AG20443 (cell line): ENCODE measurements around the gene TMC4.
"Not testable (repeated sequence)": the region's sequence is repeated elsewhere in the genome, so short reads cannot be mapped to it uniquely, and the experiment has no call there.

ENCODE experiments used
- DNase-seq: peaks from one replicate; pipeline ENCODE4 v3.0.0; 2012; ENCODE audit warnings: low spot score, mixed read lengths

TMC4 gene

GRCh38 chr19:54203151-54203611 is 30.2 kb upstream of the TMC4 start:
- no peak for DNase-seq

GRCh38 chr19:54201980-54202379 is 29.0 kb upstream of the TMC4 start:
- no peak for DNase-seq

DNA sequence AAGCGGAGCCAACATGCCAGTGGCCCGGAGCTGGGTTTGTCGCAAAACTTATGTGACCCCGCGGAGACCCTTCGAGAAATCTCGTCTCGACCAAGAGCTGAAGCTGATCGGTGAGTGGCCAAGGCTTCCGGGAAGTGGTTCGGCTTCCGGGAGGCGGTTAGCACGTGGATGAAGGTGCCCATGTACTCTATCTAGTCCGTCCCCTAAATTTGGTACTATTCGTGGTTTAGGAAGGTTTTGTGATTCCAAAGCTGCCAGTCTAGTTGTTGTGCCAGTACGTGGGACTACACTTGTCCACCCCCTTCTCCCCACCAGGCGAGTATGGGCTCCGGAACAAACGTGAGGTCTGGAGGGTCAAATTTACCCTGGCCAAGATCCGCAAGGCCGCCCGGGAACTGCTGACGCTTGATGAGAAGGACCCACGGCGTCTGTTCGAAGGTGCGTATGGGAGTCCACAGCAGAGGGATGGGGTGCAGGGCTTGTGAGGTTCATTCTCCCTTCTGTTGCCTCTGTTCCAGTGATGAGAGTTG is 28.3 kb upstream of the TMC4 start:
- no peak for DNase-seq

DNA sequence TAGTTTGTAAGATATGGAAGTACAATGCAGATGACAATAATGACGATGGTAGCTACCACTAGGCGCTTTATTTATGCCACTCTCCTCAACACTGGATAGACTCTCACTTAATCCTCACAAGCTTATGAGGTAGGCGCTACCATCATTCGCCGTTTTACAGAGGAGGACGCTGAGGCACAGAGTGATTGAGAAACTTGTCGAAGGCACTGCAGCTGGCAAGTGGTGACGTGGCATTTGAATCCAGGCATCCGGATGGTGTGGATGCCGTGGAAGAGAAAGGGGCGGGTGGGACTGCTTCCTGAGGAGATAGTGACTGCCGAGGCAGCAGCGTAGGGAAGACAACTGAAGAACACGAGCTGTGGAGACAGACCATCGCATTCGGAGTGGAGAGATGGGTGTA is 26.4 kb upstream of the TMC4 start:
- no peak for DNase-seq

DNA sequence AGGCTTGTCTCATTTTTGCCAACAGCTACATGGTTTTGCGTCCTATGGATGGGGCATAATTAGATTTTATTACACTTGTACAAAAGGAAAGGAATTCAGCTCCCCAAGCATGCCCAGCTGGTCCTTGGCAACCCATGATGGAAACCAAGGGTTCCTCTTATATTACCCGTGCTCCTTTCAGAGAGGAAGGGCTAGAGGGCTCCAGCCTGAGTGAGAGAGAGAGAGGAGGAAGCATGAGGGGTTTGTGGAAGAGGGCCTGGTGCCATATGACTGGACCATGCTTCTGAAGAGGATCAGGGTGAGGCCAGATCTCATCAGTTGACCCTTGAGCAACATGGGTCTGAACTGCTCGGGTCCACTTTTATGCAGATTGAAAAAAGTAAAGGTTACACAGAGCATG is 24.2 kb upstream of the TMC4 start:
- DNase-seq: no peak

DNA sequence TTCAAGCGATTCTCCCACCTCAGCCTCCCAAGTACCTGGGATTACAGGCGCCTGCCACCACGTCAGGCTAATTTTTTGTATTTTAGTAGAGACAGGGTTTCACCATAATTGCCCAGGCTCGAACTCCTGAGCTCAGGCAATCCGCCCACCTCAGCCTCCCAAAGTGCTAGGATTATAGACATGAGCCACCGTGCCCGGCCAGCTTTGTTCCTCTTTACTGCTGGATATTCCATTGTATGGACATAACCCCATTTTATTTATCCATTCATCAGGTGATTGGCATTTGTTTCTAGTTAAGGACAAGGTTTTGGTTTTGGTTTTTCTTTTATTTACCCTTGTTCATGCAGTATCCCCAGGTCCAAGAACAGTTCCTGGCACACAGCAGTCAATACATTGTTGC is 23.6 kb upstream of the TMC4 start:
- DNase-seq: no peak

DNA sequence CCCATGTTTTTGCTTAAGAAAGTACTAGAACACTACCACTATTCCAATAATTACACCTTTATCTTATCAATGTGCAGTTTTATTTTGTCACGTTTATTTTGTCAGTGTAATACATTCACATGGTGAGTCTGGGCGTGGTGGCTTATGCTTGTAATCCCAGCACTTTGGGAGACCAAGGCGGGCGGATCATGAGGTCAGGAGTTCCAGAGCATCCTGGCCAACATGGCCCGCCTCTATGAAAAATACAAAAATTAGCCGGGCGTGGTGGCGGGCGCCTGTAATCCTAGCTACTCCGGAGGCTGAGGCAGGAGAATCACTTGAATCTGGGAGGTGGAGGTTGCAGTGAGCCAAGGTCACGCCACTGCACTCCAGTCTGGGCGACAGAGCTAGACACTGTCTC is 21.5 kb upstream of the TMC4 start:
- not testable (repeated sequence) for DNase-seq

DNA sequence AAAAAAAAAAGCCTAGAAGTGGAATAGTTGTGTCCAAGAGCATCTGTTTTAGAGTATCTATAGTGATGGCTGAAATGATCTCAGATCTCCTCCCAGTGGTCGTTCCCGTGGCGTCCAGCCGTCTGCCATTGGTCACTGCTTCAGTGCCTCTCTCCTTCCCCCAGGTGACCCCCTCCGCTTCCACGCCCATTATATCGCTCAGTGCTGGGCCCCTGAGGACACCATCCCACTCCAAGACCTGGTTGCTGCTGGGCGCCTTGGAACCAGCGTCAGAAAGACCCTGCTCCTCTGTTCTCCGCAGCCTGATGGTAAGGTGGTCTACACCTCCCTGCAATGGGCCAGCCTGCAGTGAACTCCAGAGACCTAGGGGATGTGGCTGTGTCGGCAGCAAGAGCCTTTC is 20.1 kb upstream of the TMC4 start:
- no peak for DNase-seq

- no peak for DNase-seq
Observed at GRCh38 chr19:54191811-54192453, 19.0 kb upstream of the TMC4 start.

DNA sequence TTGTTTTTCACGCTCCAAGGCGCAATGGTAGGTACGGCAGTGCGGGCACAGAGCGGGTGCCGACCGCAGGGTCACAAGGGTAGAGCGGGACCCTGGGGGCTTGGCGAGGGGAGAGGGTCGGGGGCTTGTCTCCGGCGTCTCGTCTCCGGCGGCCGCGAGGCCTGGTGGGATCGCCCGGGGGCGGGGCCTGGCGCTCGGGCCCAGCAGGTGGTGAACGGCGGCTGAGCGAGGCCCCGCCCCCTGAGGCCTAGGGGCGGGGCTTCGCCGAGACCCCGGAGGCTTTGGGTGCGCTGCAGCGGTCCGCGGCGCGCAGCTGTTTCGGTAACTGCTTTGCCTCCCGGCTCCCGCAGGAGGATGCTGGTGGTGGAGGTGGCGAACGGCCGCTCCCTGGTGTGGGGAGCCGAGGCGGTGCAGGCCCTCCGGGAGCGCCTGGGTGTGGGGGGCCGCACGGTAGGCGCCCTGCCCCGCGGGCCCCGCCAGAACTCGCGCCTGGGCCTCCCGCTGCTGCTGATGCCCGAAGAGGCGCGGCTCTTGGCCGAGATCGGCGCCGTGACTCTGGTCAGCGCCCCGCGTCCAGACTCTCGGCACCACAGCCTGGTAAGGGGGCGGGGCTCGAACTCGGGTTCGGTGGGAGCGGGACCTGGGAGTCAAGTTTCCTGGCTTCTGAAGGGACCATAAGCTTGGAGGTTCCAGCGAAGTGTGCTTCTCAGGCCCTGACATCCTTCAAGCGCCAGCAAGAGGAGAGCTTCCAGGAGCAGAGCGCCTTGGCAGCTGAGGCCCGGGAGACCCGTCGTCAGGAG is 18.3 kb upstream of the TMC4 start, which contains the start of gene TSEN34:
Gene TSEN34, plus strand, starts transcription at position 298 of the 800 bp plus-strand sequence. Its CDS starts 57 bp downstream, at position 355.
- peak; percentile 81 for DNase-seq

- peak; percentile 88 for DNase-seq
Observed at GRCh38 chr19:54190503-54191010, 17.6 kb upstream of the TMC4 start.

DNA sequence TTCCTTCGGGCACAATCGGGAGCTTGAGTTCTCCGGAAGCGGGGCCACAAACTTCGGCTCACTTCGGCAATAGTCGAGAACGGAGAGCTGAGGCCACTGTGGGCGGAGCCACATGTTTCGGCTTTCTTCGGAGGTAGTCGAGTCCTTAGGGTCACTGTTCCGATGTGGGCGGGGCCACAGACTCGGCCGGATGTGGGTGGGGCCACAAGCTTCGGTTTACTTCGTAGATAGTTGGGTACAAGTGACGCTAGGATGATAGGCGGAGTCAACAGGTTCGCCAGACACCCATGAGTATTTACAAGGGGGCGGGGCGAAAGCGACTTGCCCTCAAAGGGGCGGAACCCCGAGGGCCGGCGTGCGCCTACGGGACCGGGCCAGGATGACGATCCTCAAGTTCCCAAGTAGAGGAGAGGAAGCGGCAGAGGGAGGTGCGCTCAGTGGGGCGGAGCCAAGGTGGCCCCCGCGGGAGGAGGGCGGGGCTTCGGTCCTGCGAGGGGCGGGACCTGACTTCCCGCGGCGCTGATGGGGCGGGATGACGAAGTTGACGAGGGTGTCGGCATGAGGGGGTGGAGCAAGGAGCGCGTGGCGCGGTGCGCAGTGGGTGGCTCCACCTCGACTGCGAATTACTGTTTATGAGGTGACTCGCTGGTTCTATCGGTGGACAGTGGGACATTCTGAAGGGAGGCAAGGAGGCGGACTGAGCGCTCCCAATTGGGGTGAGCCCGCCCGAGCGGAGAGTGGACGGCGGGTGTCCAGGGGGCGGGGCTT is 17.0 kb upstream of the TMC4 start:
- peak; percentile 96 for DNase-seq

- DNase-seq: no peak
Observed at GRCh38 chr19:54189145-54189734, 16.3 kb upstream of the TMC4 start, which contains the start of gene MBOAT7. MBOAT7 (minus strand) TSS chr19:54189580; CDS start chr19:54188508, 1,072 bp downstream.

DNA sequence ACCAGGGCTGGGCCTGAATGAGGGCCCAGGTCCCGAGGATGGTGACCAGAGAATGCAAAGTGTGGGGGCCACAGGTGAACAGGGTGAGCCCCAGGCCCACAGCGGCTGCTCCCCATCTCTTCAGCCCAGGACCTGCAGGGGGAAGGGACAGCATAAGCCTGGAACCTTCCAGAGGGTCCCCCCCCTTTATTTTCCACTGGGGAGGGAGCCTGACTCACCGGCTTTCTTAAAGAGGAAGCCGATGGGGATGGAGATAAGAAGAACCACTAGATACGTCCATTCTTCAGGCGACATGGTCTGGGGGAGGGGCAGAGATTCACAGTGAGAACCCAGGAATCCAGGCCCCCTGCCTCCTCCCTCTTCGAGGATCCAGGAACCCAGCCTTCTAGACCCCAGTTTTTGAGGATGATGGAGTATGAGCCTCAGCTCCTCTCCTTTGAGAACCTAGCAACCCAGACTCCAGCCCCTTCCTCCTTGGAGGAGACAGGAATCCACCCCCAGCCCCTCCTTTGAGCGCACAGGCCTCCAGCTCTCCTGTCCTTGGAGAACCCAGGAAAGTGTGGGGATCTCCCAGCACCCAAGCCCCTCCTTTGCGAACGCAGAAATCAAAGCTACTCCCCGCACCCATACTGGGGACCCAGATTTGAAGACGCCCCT is 15.4 kb upstream of the TMC4 start:
- DNase-seq: no peak

GRCh38 chr19:54186934-54187381 is 14.0 kb upstream of the TMC4 start:
- DNase-seq: no peak

GRCh38 chr19:54186351-54186750 is 13.4 kb upstream of the TMC4 start:
- DNase-seq: no peak

DNA sequence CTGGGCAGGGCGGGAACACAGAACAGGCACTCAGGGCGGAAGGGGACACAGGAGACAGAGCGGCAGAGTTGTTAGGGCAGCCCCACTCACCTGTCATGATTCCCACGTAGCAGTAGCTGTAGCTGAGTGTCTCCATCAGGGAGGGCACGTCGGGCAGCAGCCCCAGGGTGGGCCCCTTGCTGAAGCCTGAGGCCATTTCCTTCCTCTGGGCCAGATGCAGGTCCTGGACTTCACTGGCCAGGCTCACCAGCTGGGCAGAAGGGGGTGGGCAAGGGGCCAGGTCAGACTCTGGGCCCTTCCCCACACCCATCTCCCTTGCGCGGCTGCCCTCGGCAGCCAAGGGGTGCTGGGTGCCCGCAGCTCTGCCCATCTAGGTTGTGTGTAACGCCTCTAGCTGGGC is 10.5 kb upstream of the TMC4 start:
- no peak for DNase-seq

DNA sequence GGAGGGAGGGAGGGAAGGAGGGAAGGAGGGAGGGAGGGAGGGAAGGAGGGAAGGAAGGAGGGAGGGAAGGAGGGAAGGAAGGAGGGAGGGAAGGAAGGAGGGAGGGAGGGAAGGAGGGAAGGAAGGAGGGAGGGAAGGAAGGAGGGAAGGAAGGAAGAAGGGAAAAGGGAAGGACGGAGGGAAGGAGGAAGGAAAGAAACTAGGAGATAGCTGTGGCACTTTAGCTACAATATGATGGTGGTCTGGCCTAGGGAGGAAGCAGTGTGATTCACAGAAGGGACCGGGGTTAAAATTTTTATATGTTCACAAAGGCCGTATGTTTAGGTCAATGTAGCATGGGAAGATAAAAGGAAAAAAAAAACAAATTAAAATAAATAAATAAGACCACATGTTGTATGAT is 8.9 kb upstream of the TMC4 start:
- DNase-seq: not testable (repeated sequence)

DNA sequence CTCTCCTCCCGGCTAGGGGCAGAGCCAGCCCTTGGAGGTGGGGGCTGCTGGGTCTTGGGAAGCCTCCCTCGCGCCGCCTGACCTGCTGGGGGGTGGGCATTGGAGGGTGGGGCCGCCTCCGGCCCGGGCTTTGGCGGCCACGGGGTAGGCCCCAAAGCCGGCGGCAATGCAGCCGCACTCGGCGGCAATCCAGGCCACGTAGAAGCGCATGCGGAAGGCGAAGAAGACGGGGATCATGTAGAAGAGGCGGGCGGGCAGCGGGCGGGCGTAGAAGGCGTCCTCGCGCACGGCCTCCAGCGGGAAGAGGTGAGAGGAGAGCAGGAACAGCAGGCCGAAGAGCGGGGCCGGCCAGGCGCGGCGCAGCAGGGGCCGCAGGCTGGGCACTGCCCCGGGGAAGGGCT is 7.7 kb upstream of the TMC4 start:
- no peak for DNase-seq

- no peak for DNase-seq
Observed at GRCh38 chr19:54179921-54180461, 7.0 kb upstream of the TMC4 start.
